Mesenchymal stem cell (in vitro differentiated cells and primary cell): ENCODE measurements around the gene CENPP.
A peak's percentile ranks its signal among the peaks of the same experiment; 100 is the strongest.

Source experiments
- DNase-seq: peaks from one replicate; pipeline ENCODE4 v3.0.0-alpha.2; 2013
- H2AFZ ChIP-seq: one replicate; pipeline ENCODE4 v1.6.1; 2013; ENCODE audit warnings: low read depth, mild to moderate bottlenecking, control low read depth, inconsistent platforms, low read length, moderate library complexity
- H2AK5ac ChIP-seq: 2 replicates; pipeline ENCODE4 v1.6.1; 2013; ENCODE audit warnings: low read length, moderate library complexity, mild to moderate bottlenecking, inconsistent platforms; ENCODE audit not compliant: severe bottlenecking
- H2BK120ac ChIP-seq: one replicate; pipeline ENCODE4 v1.6.1; 2013; ENCODE audit warnings: low read depth, mild to moderate bottlenecking, inconsistent platforms, low read length, moderate library complexity
- H2BK12ac ChIP-seq, 2 experiments: one replicate each; pipeline ENCODE4 v1.6.1; 2013; ENCODE audit warnings: inconsistent platforms in 2 of 2, low read length in 2 of 2, mild to moderate bottlenecking in 2 of 2, moderate library complexity in 2 of 2, control low read depth in 1 of 2
- H2BK15ac ChIP-seq: one replicate; pipeline ENCODE4 v1.6.1; 2013; ENCODE audit warnings: mild to moderate bottlenecking, low read depth, inconsistent platforms; ENCODE audit not compliant: poor library complexity, severe bottlenecking
- H2BK5ac ChIP-seq: 2 replicates; pipeline ENCODE4 v1.6.1; 2013; ENCODE audit warnings: low read depth, mild to moderate bottlenecking, low read length, control low read depth, inconsistent platforms; ENCODE audit not compliant: poor library complexity, severe bottlenecking
- H3K14ac ChIP-seq, 2 experiments: one replicate each; pipeline ENCODE4 v1.6.1; 2013; ENCODE audit warnings: inconsistent platforms in 2 of 2, low read length in 2 of 2, control low read depth in 1 of 2, mild to moderate bottlenecking in 1 of 2, moderate library complexity in 1 of 2
- H3K18ac ChIP-seq, 2 experiments: one replicate each; pipeline ENCODE4 v1.6.1; 2013; ENCODE audit warnings: inconsistent platforms in 2 of 2, low read length in 2 of 2, control low read depth in 1 of 2, low read depth in 1 of 2, mild to moderate bottlenecking in 1 of 2
- H3K23ac ChIP-seq, 2 experiments: one replicate each; pipeline ENCODE4 v1.6.1; 2013; ENCODE audit warnings: inconsistent platforms in 2 of 2, low read length in 2 of 2, mild to moderate bottlenecking in 2 of 2, moderate library complexity in 2 of 2, control low read depth in 1 of 2
- H3K27ac ChIP-seq: 2 replicates; pipeline ENCODE4 v1.5.1; 2013; ENCODE audit warnings: mild to moderate bottlenecking, moderate library complexity, low read length, control low read depth, inconsistent platforms; ENCODE audit not compliant: poor library complexity, severe bottlenecking
- H3K27me3 ChIP-seq, 2 experiments: 2 replicates each; pipeline versions ENCODE4 v1.6.1 to v1.7.0; 2013; ENCODE audit warnings: low read length in 2 of 2, mild to moderate bottlenecking in 2 of 2, moderate library complexity in 2 of 2, control low read depth in 1 of 2, inconsistent platforms in 1 of 2; ENCODE audit not compliant: control insufficient read depth in 1 of 2, insufficient read depth in 1 of 2
- H3K36me3 ChIP-seq, 2 experiments: 2 replicates each; pipeline versions ENCODE4 v1.6.1 to v1.7.0; 2013; ENCODE audit warnings: low read length in 2 of 2, control low read depth in 1 of 2, inconsistent platforms in 1 of 2, low read depth in 1 of 2, mild to moderate bottlenecking in 1 of 2; ENCODE audit not compliant: insufficient read depth in 2 of 2, control insufficient read depth in 1 of 2
- H3K4ac ChIP-seq, 2 experiments: one replicate each; pipeline ENCODE4 v1.6.1; 2013; ENCODE audit warnings: inconsistent platforms in 2 of 2, low read length in 2 of 2, mild to moderate bottlenecking in 2 of 2, moderate library complexity in 2 of 2, control low read depth in 1 of 2, low read depth in 1 of 2
- H3K4me1 ChIP-seq: 2 replicates; pipeline ENCODE4 v1.6.1; 2013; ENCODE audit warnings: low read depth, low read length, control low read depth; ENCODE audit not compliant: control insufficient read depth, insufficient read depth
- H3K4me2 ChIP-seq: 2 replicates; pipeline ENCODE4 v1.6.1; 2013; ENCODE audit warnings: low read length, mild to moderate bottlenecking, inconsistent platforms; ENCODE audit not compliant: poor library complexity, severe bottlenecking
- H3K4me3 ChIP-seq, 2 experiments: 2 replicates each; pipeline versions ENCODE4 v1.5.1 to v1.7.0; 2013; ENCODE audit warnings: low read length in 2 of 2, mild to moderate bottlenecking in 2 of 2, control low read depth in 1 of 2, low read depth in 1 of 2; ENCODE audit not compliant: insufficient read depth in 1 of 2
- H3K79me1 ChIP-seq: replicated peaks from 2 replicates; pipeline ENCODE4 v1.6.1; 2013; ENCODE audit warnings: mild to moderate bottlenecking, control low read depth, low read length, inconsistent platforms; ENCODE audit not compliant: poor library complexity, severe bottlenecking
- H3K9ac ChIP-seq: 2 replicates; pipeline ENCODE4 v1.7.0; 2013; ENCODE audit warnings: mild to moderate bottlenecking, low read length, moderate library complexity
- H3K9me3 ChIP-seq: 2 replicates; pipeline ENCODE4 v1.7.0; 2013; ENCODE audit warnings: mild to moderate bottlenecking, low read length; ENCODE audit not compliant: control insufficient read depth
- H4K8ac ChIP-seq: one replicate; pipeline ENCODE4 v1.6.1; 2013; ENCODE audit warnings: inconsistent platforms, mild to moderate bottlenecking, low read length, moderate library complexity
- H4K91ac ChIP-seq: one replicate; pipeline ENCODE4 v1.6.1; 2013; ENCODE audit warnings: mild to moderate bottlenecking, low read length, inconsistent platforms
- WGBS: methylation state at CpG from one replicate; pipeline ENCODE4 v1.1.7; 2013; ENCODE audit warnings: mixed read lengths; 5-methylcytosine and 5-hydroxymethylcytosine counted together

Gene CENPP

DNA sequence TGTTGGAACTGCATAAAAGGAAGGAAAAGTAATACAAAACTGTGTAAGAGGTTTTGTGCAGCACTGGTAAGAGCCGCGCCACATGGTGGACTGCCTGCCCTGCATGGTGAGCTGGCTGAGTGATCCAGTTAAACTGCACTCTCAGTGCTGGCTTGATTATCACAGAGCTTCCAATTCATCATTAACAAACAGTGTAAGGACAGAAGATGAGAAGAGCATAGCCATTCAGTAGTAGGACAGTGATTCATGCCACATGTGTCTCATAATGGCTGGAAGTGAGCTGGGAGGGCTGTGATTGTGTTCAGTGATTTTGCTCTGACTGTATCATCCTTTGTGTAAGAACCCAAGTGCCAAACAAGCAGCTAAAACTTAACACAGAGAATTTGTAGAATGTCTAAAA, 142.5 kb downstream of the CENPP start:
- Histone ChIP-seq H3K9me3 (no peaks in the 10 kb centered on the region), H2BK15ac (no peak overlapping the region), H3K4me2 (no peak overlapping the region), H3K18ac (no peak overlapping the region), H2BK120ac (no peak overlapping the region), H3K14ac (no peak overlapping the region), H3K79me1 (no peaks in the 10 kb centered on the region), H3K4me3 (no peak overlapping the region), H3K36me3 (no peaks in the 10 kb centered on the region), H4K91ac (no peak overlapping the region), H2AFZ (no peak overlapping the region), H3K27ac (no peak overlapping the region), H3K9ac (peak overlapping the region; percentile 28), H2BK5ac (no peak overlapping the region), H3K4me1 (peaks cover 1% of the 10 kb centered on the region), H3K4ac (no peak overlapping the region), H3K23ac (no peak overlapping the region), H2AK5ac (no peak overlapping the region), H4K8ac (no peak overlapping the region), H3K27me3 (no peaks in the 10 kb centered on the region), H2BK12ac (no peak overlapping the region)
- 100% methylated on average over 2 of the region's 2 CpGs for whole genome bisulfite sequencing
- DNase-seq = peak; percentile 39

DNA sequence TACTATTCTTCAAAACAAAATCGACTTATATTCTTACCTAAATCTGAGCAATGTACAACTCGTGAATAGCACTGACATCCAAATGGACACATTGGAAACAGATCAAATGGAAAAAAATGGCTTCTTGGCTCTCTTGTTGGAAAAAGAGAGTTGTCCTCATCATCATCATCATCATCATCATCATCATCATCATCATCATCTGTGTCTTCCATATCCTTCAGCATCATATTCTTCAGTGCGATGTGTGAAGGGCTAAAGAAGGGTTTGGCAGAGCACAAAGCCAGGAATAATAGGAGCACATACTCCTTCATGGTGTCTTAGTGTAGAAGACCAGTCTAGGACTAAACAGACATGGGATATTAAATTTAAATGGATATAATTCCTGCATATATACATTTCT, 148.8 kb downstream of the CENPP start:
- Histone ChIP-seq H3K18ac (no peak overlapping the region), H2AK5ac (no peak overlapping the region), H3K23ac (no peak overlapping the region), H2BK12ac (no peak overlapping the region), H3K4me3 (no peak overlapping the region), H2BK120ac (no peak overlapping the region), H3K4me1 (no peaks in the 10 kb centered on the region), H2BK15ac (no peak overlapping the region), H4K8ac (no peak overlapping the region), H3K79me1 (no peaks in the 10 kb centered on the region), H3K4me2 (no peak overlapping the region), H3K9ac (no peak overlapping the region), H3K14ac (no peak overlapping the region), H2BK5ac (no peak overlapping the region), H3K36me3 (no peaks in the 10 kb centered on the region), H2AFZ (no peak overlapping the region), H3K27ac (no peak overlapping the region), H3K9me3 (no peaks in the 10 kb centered on the region), H3K27me3 (no peaks in the 10 kb centered on the region), H3K4ac (no peak overlapping the region), H4K91ac (no peak overlapping the region)
- DNase-seq = no peak
- WGBS = 97% methylated on average over 3 of the region's 3 CpGs

DNA sequence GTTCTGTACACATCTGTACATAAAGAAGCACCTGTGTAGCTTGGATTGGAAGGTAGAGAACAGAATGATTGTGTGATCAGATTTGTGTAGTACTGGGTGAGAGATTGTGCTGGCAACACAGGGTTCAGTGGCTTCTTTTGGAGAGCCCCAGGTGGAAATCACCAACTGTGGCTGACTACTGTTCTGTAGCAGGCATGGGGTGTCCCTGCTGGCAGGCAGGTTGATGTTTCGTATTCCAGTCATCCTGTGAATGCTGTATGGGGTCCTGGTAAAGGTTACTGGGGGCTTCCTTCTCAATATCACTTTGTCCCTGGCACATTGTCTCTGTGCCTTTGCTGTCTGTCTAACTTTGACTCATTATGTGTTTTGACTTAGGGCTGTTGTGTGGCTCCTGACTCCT, 151.2 kb downstream of the CENPP start:
- Histone ChIP-seq H3K79me1 (no peaks in the 10 kb centered on the region), H2AK5ac (no peak overlapping the region), H3K23ac (no peak overlapping the region), H3K4me3 (no peak overlapping the region), H4K8ac (no peak overlapping the region), H2AFZ (no peak overlapping the region), H3K9ac (no peak overlapping the region), H3K27me3 (no peaks in the 10 kb centered on the region), H2BK120ac (no peak overlapping the region), H3K27ac (no peak overlapping the region), H3K36me3 (no peaks in the 10 kb centered on the region), H2BK12ac (peak overlapping the region in 1 of 2 experiments; percentile 6), H3K18ac (no peak overlapping the region), H3K4me1 (peaks cover 2% of the 10 kb centered on the region), H2BK5ac (no peak overlapping the region), H3K9me3 (no peaks in the 10 kb centered on the region), H3K4ac (no peak overlapping the region), H2BK15ac (no peak overlapping the region), H3K4me2 (no peak overlapping the region), H4K91ac (no peak overlapping the region), H3K14ac (no peak overlapping the region)
- DNase-seq = no peak
- WGBS = 100% methylated on average over 1 of the region's 1 CpG

DNA sequence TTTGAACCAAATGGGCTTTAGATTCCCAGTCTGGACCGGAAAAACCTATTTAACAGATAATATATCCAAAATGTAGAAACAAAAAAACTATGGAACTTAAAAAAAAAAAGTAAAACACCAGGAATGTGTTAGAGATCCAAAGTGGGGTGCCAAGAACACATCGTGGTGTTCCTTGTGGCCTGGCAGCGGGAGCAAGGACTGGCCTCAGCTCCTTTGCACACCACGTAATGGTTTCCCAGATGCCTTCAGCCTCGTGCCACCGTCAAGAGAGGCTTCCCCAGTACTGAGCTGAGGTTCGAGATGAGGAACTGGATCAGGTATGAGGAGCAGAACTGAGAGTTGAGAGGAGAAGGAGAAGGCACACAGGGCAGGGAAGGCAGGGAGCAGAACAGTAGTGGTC, 153.0 kb downstream of the CENPP start:
- H2BK5ac ChIP-seq = no peak overlapping the region
- no peak overlapping the region for H2BK15ac ChIP-seq
- no peak for DNase-seq
- H4K8ac ChIP-seq = no peak overlapping the region
- no peak overlapping the region for H3K4me3 ChIP-seq
- no peaks in the 10 kb centered on the region for H3K79me1 ChIP-seq
- H3K4ac ChIP-seq = peak overlapping the region; percentile 6 to 36
- no peak overlapping the region for H3K14ac ChIP-seq
- H3K18ac ChIP-seq = peak overlapping the region; percentile 6 to 52
- H2AK5ac ChIP-seq = no peak overlapping the region
- peak overlapping the region; percentile 61 to 65 for H2BK12ac ChIP-seq
- peak overlapping the region; percentile 20 for H4K91ac ChIP-seq
- no peak overlapping the region for H2AFZ ChIP-seq
- no peaks in the 10 kb centered on the region for H3K9me3 ChIP-seq
- no peak overlapping the region for H3K4me2 ChIP-seq
- 98% methylated on average over 6 of the region's 7 CpGs for WGBS
- peak overlapping the region; percentile 39 for H2BK120ac ChIP-seq
- no peaks in the 10 kb centered on the region for H3K27me3 ChIP-seq
- no peak overlapping the region for H3K9ac ChIP-seq
- H3K36me3 ChIP-seq = no peaks in the 10 kb centered on the region
- no peak overlapping the region for H3K27ac ChIP-seq
- peaks cover 2% of the 10 kb centered on the region for H3K4me1 ChIP-seq
- no peak overlapping the region for H3K23ac ChIP-seq
